Body of pancreas (tissue), 4 donors: Measurements from ENCODE around the gene RAP1GDS1. TPM values are rescaled to one million over a fixed set of nuclear protein-coding genes. Genes with fewer than 3 reads are reported as not detected.

ENCODE experiments used
- ATAC-seq: fragments of 150-250 bp; one replicate; pipeline ENCODE4 v1.9.1; 2016
- DNase-seq, 4 donors: peaks; one replicate each; pipeline ENCODE4 v3.0.0-alpha.2; 2019
- H3K27ac ChIP-seq, 4 donors: fragments of 200-600 bp; sonication (generic); 1 replicate in 3 of 4; 2 replicates in 1 of 4; pipeline versions ENCODE4 v1.5.1 to v1.6.1; 2016 to 2019; ENCODE audit warnings: mild to moderate bottlenecking in 1 of 4, mixed read lengths in 1 of 4, moderate library complexity in 1 of 4
- H3K27me3 ChIP-seq, 2 donors: fragments of 200-600 bp; sonication (generic); one replicate each; pipeline ENCODE4 v1.6.0; 2016; ENCODE audit warnings: mild to moderate bottlenecking in 1 of 2
- H3K36me3 ChIP-seq, 2 donors: fragments of 200-600 bp; sonication (generic); replicated peaks in 1 of 2; 2 replicates each; pipeline ENCODE4 v1.5.1; 2016; ENCODE audit warnings: low read depth in 2 of 2; ENCODE audit not compliant: insufficient read depth in 1 of 2
- H3K4me1 ChIP-seq: fragments of 200-600 bp; sonication (generic); one replicate; pipeline ENCODE4 v1.6.0; 2016
- H3K4me3 ChIP-seq, 2 donors: fragments of 200-600 bp; sonication (generic); 1 replicate in 1 of 2; 2 replicates in 1 of 2; pipeline ENCODE4 v1.5.1; 2016 to 2019
- H3K9me3 ChIP-seq, 3 donors: fragments of 200-600 bp; sonication (generic); 1 replicate in 2 of 3; 2 replicates in 1 of 3; pipeline ENCODE4 v1.5.1; 2016
- POLR2A ChIP-seq, 3 donors: fragments of 450-650 bp; IDR thresholded peaks; one replicate each; pipeline ENCODE4 v1.6.1; 2016; ENCODE audit warnings: antibody characterized with exemption in 3 of 3, mild to moderate bottlenecking in 2 of 3
- WGBS, 2 donors: methylation state at CpG; one replicate each; pipeline ENCODE4 v1.1.5; 2017; 5-methylcytosine and 5-hydroxymethylcytosine counted together
- intact Hi-C: fragments of 100-400 bp; cut with DNase I; formaldehyde crosslinking; loops from one replicate; pipeline ENCODE4 v1.15.1; 2023
- total RNA-seq, 2 donors: library from RNA; depleted of rRNA; stranded (reverse); fragments of >200 nt; gene quantifications; one replicate each; pipeline ENCODE4 v1.1.0, GENCODE V29; 2016
- TF ChIP-seq, protein P1 (sequence below), 7 experiments: fragments of 450-650 bp in 4 of 7; fragments of 200-600 bp in 3 of 7; sonication (generic) in 3 of 7; IDR thresholded peaks; one replicate each; pipeline ENCODE4 v1.5.1; 2016 to 2019; ENCODE audit warnings: antibody characterized with exemption in 7 of 7

RAP1GDS1 gene, protein sequence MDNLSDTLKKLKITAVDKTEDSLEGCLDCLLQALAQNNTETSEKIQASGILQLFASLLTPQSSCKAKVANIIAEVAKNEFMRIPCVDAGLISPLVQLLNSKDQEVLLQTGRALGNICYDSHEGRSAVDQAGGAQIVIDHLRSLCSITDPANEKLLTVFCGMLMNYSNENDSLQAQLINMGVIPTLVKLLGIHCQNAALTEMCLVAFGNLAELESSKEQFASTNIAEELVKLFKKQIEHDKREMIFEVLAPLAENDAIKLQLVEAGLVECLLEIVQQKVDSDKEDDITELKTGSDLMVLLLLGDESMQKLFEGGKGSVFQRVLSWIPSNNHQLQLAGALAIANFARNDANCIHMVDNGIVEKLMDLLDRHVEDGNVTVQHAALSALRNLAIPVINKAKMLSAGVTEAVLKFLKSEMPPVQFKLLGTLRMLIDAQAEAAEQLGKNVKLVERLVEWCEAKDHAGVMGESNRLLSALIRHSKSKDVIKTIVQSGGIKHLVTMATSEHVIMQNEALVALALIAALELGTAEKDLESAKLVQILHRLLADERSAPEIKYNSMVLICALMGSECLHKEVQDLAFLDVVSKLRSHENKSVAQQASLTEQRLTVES
- total RNA-seq, result 10 to 100 TPM; 13.2 to 41.2 TPM

DNA sequence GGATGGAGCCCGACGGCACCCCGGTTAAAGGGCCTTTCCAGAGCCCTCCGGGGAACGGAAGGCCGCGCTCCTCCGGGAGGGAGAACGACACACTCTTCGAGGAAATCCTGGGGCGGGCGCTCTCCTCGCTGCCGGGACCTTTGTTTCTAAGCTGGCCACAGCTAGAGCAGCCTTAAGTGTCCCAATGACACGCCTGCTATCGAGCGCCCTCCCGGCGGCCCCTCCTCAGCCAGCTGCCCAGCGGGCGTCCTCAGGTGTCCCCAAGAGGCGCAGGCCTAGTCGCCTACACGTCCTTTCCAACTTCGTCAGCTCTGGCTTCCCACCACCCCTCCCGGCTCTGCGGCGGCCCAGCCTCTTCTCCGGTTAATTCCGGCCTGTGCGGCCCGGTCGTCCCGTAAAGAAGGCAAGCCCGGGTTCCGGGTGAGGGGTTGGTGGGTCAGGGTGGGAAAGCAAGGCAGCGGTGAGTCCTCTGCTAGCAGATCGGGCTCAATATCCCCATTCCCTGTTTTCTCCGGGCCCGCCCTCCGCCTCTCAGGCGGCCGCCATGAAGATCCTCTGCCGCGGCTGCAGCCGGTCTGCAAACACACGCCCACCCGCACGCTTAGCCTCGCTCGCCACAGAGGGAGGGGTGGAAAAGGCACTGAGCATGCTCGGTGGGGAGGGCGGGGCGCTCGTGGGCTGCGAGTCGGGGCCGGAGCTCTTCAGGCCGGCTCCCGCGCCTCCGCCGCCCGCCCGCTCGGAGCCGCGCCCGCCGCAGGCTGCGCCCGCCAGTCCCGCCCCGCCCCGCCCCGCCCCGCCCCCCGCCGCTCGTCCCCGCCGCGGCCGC is at the start of gene RAP1GDS1:
RAP1GDS1 (plus strand) TSS at position 806 of the 826 bp plus-strand sequence. CDS start 182 bp downstream, outside the sequence.
- intact Hi-C loops, result no loop called here
- Histone ChIP-seq H3K4me1 (peaks cover 22% of the 10 kb centered on the region), H3K36me3 (no peaks in the 10 kb centered on the region), H3K4me3 (peak within 1 kb of the TSS; percentile 59 to 82), H3K27ac (peak within 1 kb of the TSS; percentile 95 to 99 (median 97)), H3K27me3 (no peaks in the 10 kb centered on the region), H3K9me3 (no peaks in the 10 kb centered on the region)
- WGBS, 2 donors, result 0 to 1% methylated on average over 13 to 51 of the region's 84 CpGs
- TF ChIP-seq, protein P1, sequence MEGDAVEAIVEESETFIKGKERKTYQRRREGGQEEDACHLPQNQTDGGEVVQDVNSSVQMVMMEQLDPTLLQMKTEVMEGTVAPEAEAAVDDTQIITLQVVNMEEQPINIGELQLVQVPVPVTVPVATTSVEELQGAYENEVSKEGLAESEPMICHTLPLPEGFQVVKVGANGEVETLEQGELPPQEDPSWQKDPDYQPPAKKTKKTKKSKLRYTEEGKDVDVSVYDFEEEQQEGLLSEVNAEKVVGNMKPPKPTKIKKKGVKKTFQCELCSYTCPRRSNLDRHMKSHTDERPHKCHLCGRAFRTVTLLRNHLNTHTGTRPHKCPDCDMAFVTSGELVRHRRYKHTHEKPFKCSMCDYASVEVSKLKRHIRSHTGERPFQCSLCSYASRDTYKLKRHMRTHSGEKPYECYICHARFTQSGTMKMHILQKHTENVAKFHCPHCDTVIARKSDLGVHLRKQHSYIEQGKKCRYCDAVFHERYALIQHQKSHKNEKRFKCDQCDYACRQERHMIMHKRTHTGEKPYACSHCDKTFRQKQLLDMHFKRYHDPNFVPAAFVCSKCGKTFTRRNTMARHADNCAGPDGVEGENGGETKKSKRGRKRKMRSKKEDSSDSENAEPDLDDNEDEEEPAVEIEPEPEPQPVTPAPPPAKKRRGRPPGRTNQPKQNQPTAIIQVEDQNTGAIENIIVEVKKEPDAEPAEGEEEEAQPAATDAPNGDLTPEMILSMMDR (IDR thresholded peaks at IDR 0.05), result no peak
- peak; percentile 93 to 98 (median 98) for TF ChIP-seq POLR2A (IDR thresholded peaks at IDR 0.05)
- ATAC-seq, result peak; percentile 93
- peak; percentile 95 to 96 (median 95) for DNase-seq

DNA sequence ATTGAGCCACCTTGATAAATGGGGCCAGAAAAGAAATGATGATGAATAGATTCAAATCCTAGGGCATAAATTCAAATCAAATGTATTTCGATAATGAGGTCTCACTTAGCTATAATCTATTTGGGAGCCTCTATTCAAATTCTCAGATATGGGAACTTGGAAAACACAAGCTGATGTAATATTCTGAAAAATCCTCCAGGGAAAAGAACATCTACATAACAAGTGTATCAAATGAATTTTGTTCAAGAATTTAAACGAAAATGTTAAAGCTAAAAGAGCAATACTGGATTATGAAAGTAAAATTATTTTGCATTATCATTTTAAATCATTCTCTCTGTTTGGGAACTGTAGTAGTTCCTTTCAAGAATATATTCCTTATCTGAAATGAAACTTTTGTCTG is 38.9 kb upstream of the RAP1GDS1 start:
- H3K9me3 ChIP-seq, result no peaks in the 10 kb centered on the region
- ATAC-seq, result no peak
- TF ChIP-seq, protein P1 (IDR thresholded peaks at IDR 0.05), result no peak
- no peak for TF ChIP-seq POLR2A (IDR thresholded peaks at IDR 0.05)
- H3K4me3 ChIP-seq, result no peak overlapping the region
- no peaks in the 10 kb centered on the region for H3K27me3 ChIP-seq
- no peaks in the 10 kb centered on the region for H3K36me3 ChIP-seq
- DNase-seq, result no peak
- no peak overlapping the region for H3K27ac ChIP-seq
- H3K4me1 ChIP-seq, result no peaks in the 10 kb centered on the region
- whole genome bisulfite sequencing, 2 donors, result 55 to 65% methylated on average over 2 of the region's 2 CpGs
- intact Hi-C loops, result no loop called here

DNA sequence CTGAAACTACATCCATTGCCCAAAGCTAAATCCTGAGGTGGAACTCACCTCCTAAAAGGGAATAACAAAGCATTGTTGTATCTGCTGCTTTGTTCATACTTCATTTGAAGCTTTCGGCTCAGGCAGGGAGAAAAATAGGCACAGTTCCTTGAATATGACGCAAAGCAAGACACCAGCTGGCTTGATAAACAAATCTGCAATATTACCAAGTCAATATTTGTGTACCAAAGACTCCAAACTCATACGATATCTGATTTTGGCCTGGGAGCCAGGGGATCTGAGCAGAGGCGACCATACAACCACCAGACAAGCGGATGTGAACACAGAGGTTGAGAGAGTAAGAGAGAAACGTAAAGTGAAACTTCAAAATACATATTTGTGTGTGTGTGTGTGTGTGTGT is 34.8 kb upstream of the RAP1GDS1 start:
- WGBS, 2 donors, result 37 to 43% methylated on average over 6 of the region's 6 CpGs
- intact Hi-C loops, result no loop called here
- Histone ChIP-seq H3K4me3 (no peak overlapping the region), H3K36me3 (no peaks in the 10 kb centered on the region), H3K27me3 (no peaks in the 10 kb centered on the region), H3K4me1 (no peaks in the 10 kb centered on the region), H3K27ac (peak overlapping the region in 2 of 4 donors; percentile 27 to 73), H3K9me3 (no peaks in the 10 kb centered on the region)
- peak in 1 of 3 donors; percentile 23 for TF ChIP-seq POLR2A (IDR thresholded peaks at IDR 0.05)
- TF ChIP-seq, protein P1 (IDR thresholded peaks at IDR 0.05), result no peak
- ATAC-seq, result peak; percentile 91
- DNase-seq, result peak; percentile 21 to 66 (median 24)

DNA sequence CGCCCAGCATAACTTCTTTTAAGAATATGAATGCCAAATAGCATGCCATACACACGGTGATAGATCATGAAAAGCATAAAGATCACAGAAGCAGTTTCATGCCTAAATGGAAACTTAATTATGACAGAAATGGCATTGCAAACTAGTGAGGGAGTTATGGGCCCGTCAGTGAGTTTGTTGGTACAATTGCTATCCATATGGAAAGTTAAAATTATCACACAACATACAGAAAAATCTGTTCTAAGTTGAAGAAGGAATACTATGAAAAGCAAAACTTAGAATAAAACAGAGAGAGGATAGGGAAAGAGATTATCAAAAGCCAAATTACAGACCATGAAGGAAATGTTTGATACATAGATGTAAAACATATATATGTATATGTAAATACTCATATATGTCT is 30.2 kb upstream of the RAP1GDS1 start:
- no peak overlapping the region for H3K27ac ChIP-seq
- H3K27me3 ChIP-seq, result no peaks in the 10 kb centered on the region
- H3K36me3 ChIP-seq, result no peaks in the 10 kb centered on the region

More for the DNA sequence above, 30.2 kb upstream of the RAP1GDS1 start:
- ATAC-seq (no peak), DNase-seq (no peak)
- intact Hi-C loops, result no loop called here
- Histone ChIP-seq H3K9me3 (no peaks in the 10 kb centered on the region), H3K4me3 (no peak overlapping the region), H3K4me1 (no peaks in the 10 kb centered on the region)
- WGBS, 2 donors, result 89 to 92% methylated on average over 3 of the region's 3 CpGs
- no peak for TF ChIP-seq POLR2A (IDR thresholded peaks at IDR 0.05)
- TF ChIP-seq, protein P1 (IDR thresholded peaks at IDR 0.05), result no peak
